HepG2 (cell line): ENCODE measurements around the gene SLC9A1.

Experiments
- CTCF ChIP-seq: sonication (generic); formaldehyde crosslinking; IDR thresholded peaks from 2 replicates; pipeline ENCODE4 v1.5.0; 2020; ENCODE audit warnings: mild to moderate bottlenecking, missing genetic modification reagents, moderate library complexity
- ESRRA ChIP-seq: sonication (generic); formaldehyde crosslinking; IDR thresholded peaks from 2 replicates; pipeline ENCODE4 v1.5.1; 2020; ENCODE audit warnings: mild to moderate bottlenecking, low read depth, missing genetic modification reagents
- NCOR1 ChIP-seq: fragments of 200-600 bp; sonication (generic); IDR thresholded peaks from 2 replicates; pipeline ENCODE4 v1.7.0; 2017; ENCODE audit warnings: antibody characterized with exemption, low read length, borderline replicate concordance
- NR1H2 ChIP-seq: sonication (generic); formaldehyde crosslinking; IDR thresholded peaks from 2 replicates; pipeline ENCODE4 v1.8.1; 2022; ENCODE audit warnings: low read depth, missing genetic modification reagents, borderline replicate concordance
- POLR2A ChIP-seq, 2 experiments: IDR thresholded peaks; 2 replicates each; pipeline ENCODE4 v1.6.1; 2011; ENCODE audit warnings: low read depth in 2 of 2, low read length in 2 of 2, mild to moderate bottlenecking in 1 of 2, moderate library complexity in 1 of 2; ENCODE audit not compliant: insufficient read depth in 1 of 2
- RBM22 ChIP-seq: fragments of 200-400 bp; formaldehyde crosslinking; optimal IDR thresholded peaks from 2 replicates; pipeline ENCODE3; 2017; ENCODE audit warnings: mild to moderate bottlenecking, low read length, moderate library complexity
- STAT5B ChIP-seq: sonication (generic); formaldehyde crosslinking; IDR thresholded peaks from 2 replicates; pipeline ENCODE4 v1.4.0; 2020; ENCODE audit warnings: missing genetic modification reagents
- TF ChIP-seq, protein P1 (sequence below): sonication (generic); formaldehyde crosslinking; IDR thresholded peaks from 2 replicates; pipeline ENCODE4 v1.5.1; 2020; ENCODE audit warnings: mild to moderate bottlenecking, moderate library complexity, missing genetic modification reagents
- TF ChIP-seq, protein P2 (sequence below): sonication (generic); formaldehyde crosslinking; IDR thresholded peaks from 2 replicates; pipeline ENCODE4 v1.4.0; 2020; ENCODE audit warnings: mild to moderate bottlenecking, low read depth, missing genetic modification reagents

DNA sequence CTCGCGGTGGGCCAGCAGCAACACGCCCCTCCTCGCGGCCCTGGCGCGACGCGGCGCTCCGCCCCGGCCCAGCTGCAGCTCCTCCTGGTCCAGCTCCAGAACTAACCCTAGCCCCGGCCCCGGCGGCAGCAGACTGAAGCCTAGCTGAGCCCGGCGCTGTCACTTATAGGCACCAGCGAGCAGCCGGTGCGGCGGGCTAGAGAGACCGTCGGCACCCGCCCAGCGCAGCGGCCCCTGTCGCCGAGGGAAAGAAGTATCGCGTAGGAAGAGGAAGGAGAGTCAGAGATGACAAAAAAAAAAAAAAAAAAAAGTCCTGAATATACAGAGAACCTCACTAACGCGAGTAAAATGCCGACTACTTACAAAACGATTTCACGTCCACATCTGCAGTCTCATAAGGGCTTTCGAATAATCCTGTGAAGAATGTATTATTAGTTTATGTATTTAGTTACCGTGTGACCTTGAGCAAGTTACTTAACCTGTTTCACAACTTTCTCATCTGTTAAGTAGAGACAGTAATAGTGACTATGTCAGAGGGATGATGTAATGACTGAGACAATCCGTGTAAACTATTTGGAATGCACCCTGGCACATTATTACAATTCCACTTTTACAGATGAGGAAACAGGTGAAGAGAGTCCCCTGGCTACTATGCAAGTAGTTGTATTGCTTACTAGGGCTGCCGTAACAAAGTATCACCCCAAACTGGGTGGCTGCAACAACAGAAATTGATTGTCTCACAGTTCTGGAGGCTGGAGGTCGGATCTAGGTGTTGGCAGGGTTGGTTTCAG is at the start of gene SLC9A1:
- TF ChIP-seq, protein P1, sequence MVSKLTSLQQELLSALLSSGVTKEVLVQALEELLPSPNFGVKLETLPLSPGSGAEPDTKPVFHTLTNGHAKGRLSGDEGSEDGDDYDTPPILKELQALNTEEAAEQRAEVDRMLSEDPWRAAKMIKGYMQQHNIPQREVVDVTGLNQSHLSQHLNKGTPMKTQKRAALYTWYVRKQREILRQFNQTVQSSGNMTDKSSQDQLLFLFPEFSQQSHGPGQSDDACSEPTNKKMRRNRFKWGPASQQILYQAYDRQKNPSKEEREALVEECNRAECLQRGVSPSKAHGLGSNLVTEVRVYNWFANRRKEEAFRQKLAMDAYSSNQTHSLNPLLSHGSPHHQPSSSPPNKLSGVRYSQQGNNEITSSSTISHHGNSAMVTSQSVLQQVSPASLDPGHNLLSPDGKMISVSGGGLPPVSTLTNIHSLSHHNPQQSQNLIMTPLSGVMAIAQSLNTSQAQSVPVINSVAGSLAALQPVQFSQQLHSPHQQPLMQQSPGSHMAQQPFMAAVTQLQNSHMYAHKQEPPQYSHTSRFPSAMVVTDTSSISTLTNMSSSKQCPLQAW (CRISPR knock-in tag) = peak; percentile 80
- peak; percentile 90 for TF ChIP-seq CTCF (CRISPR knock-in tag)
- no peak for TF ChIP-seq NCOR1
- peak; percentile 22; the same call in 1 of the 2 replicates for TF ChIP-seq NR1H2 (CRISPR knock-in tag)
- TF ChIP-seq RBM22 = peak; percentile 68
- TF ChIP-seq STAT5B (CRISPR knock-in tag) = 0 out of 2 replicates have a peak, but pooled peaks have one; percentile 56
- peak; percentile 99 for TF ChIP-seq POLR2A (IDR thresholded peaks at IDR 0.05; ENCODE audit: insufficient read depth in 1 of 2, low read depth in 2 of 2, low read length in 2 of 2)
- TF ChIP-seq, protein P2, sequence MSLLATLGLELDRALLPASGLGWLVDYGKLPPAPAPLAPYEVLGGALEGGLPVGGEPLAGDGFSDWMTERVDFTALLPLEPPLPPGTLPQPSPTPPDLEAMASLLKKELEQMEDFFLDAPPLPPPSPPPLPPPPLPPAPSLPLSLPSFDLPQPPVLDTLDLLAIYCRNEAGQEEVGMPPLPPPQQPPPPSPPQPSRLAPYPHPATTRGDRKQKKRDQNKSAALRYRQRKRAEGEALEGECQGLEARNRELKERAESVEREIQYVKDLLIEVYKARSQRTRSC (CRISPR knock-in tag) = no peak
- peak; percentile 71; the same call in 1 of the 2 replicates for TF ChIP-seq ESRRA
